Measurements from ENCODE around the gene SPRED1.
A peak's percentile ranks its signal among the peaks of the same experiment; 100 is the strongest.

Gene SPRED1

DNA sequence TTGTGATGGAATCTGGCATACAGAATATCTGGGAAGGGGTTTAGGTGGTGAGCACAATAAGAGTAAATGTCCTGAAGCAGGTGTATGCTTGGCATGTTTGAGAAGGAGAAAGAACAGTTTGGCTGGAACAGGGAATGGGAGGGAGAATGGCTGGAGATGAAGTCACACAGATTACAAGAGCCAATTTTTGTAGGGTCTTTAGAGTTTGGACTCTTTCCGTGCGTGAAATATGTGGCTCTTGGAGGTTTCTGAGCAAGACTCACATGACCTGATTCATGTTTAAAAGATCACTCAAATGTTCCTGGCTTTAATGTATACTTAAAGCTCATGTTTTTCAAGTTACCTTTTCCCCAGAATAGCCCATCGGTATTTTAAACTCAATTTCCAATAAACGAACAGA lies 32.8 kb downstream of the SPRED1 start:
- no peak for DNase-seq

GRCh38 chr15:38294126-38294525 lies 41.5 kb downstream of the SPRED1 start:
- no peak for DNase-seq

DNA sequence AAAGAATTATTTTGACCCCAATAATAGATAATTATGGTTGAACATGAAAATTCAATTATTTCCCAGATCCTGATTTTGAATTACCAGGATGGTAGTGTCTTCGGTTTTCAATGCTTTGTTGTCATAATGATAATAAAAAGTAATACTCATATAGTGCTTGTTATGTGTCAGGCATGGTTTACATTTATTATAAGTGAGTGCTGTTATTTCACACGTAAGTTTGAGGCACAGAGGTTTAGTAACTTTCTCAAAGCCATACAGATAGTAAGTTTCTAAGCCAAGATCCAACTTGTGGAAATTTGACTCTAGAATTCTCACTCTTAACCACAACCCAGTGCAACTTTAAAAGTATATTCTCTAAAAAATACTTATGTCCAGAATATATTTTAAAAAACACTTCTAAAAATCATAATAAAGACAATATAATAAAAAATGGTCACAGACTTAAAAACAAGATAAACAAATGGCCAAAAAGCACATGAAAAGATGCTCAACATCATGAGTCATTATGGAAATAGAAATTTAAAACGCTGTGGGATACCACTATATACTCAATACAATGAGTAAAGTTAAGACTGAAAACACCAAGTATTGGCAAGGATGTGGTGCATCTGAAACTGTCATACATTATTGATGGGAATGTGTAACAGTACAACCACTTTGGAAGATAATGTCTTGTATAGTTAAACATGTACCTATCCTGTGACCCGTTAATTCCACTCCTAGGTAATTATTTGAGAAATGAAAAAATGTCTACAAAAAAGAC lies 45.2 kb downstream of the SPRED1 start:
- no peak for DNase-seq

- no peak for DNase-seq
Observed at GRCh38 chr15:38299216-38299615, 46.6 kb downstream of the SPRED1 start.

- DNase-seq, result no peak
Observed at GRCh38 chr15:38300395-38300794, 47.8 kb downstream of the SPRED1 start.

DNA sequence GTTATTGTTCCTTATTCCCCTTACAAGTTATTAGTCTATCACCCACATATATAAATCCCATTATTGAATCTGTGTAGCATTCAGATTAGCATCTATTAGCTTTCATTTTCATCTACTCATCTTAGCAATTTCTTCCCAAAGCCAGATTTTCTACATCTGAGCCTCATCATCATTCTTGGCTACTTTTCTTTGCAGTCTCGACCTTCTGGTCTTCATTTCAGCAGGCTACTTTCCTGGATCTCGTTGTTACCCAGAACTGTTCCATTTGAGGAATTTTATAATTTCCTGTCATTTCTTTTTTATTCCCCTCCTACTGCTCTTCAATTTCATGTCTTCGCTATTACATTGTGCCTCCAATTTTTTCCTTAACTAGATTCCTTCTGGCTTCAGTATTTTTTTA lies 51.8 kb downstream of the SPRED1 start:
- no peak for DNase-seq

DNA sequence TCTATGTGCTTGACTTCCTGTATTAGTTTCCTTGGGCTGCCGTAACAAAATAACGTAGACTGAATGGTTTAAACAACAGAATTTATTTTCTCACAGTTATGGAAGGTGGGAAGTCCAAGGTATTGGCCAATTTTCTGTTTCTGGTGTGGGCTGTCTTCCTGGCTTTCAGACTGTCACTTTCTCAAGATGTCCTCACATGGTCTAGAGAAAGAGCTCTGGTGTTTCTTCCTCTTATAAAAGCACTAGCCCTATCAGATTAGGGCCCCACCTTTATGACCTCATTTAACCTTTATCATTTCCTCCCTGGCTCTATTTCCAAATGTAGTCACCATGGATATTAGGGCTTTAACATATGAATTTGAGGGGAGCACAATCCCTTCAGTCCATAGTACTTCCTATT lies 54.6 kb downstream of the SPRED1 start:
- no peak for DNase-seq

GRCh38 chr15:38307861-38308641 lies 55.4 kb downstream of the SPRED1 start:
- DNase-seq, result peak; percentile 2

- no peak for DNase-seq
Observed at GRCh38 chr15:38308797-38309196, 56.2 kb downstream of the SPRED1 start.

DNA sequence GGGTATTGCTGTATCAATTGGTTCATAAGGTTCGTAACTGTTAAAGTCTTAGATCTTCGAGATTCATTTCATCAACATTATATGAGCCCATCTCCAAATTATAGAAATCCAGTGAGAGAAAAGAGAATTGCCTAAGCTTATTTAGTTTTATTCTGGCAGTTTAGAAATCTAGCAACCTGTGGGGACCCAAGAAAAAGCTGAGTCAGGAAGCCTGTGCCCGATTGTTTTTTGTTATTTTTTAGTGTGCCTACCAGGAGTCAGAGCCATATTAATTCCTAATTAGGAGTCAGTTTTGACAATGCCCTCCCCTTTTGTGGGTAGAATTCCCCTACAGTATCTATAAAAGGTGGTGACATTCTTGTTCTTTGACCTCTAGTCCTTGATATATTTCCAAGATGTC lies 59.6 kb downstream of the SPRED1 start:
- no peak for DNase-seq

- DNase-seq, result no peak
Observed at GRCh38 chr15:38316311-38316710, 63.7 kb downstream of the SPRED1 start.

- DNase-seq, result no peak
Observed at GRCh38 chr15:38320181-38320580, 67.5 kb downstream of the SPRED1 start.

DNA sequence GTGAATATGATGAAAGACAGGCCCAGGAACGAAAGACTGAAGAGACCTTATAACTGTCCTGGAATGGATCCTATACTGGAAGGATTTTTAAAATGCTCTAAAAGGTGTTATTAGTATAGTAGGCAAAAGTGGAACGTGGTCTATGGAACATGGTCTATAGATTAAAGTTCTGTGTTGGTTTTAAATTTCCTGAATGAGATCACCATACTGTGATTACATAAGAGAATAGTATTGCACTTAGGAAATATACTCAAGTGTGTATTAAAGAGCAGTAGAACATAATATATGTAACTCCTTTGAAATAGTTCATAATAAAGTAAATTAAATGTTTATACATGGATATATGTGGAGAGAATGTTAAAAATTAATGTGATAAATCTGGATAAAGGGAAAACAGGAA lies 68.2 kb downstream of the SPRED1 start:
- DNase-seq, result no peak

DNA sequence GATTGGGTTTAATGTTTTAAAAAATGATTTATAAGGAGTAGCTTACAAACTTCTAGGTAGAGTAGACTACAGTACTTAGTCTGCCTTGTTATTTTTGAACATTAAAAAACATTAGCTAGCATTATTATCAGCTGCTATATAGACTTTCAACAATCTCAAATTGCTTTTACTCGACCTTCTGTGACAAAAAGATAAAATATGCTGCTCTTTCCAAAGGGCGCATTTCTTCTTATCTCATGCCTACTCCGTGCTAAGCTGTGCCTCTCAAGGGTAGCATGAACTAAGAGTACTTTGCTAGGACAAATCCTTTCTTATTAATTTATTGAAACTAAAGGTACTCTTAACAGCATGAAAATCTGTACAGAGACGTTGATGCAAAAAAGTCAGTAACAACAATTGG lies 71.3 kb downstream of the SPRED1 start:
- DNase-seq, result no peak

DNA sequence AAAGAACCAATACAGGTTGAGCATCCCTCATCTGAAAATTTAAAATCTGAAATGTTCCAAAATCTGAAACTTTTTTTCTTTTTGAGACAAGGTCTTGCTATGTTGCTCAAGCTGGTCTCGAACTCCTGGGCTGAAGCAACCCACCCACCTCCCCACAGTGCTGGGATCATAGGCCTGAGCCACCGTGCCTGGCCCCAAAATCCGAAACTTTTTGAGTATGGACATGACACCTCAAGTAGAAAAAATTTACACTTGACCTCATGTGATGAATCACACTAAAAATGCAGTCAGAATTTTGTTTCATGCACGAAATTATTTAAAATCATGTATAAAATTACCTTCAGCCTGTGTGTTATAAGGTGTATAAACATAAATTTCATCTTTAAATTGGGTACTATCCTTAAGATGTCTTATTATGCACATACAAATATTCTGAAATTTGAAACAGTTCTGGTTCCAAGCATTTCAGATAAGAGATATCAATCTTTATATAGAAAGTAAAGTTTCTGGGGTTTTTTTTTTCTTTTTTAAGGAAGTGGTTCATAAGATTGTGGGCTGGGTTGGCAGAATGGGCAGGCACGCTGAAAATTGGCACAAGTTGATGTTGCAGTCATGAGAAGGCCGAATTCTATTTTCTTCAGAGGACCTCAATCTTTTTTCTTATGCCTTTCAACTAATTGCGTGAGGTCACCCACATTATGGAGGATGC lies 72.5 kb downstream of the SPRED1 start:
- no peak for DNase-seq

- no peak for DNase-seq
Observed at GRCh38 chr15:38325648-38325990, 73.0 kb downstream of the SPRED1 start.

- no peak for DNase-seq
Observed at GRCh38 chr15:38332711-38333110, 80.1 kb downstream of the SPRED1 start.

- no peak for DNase-seq
Observed at GRCh38 chr15:38335116-38335515, 82.5 kb downstream of the SPRED1 start.

GRCh38 chr15:38344351-38344750 lies 91.7 kb downstream of the SPRED1 start:
- no peak for DNase-seq

DNA sequence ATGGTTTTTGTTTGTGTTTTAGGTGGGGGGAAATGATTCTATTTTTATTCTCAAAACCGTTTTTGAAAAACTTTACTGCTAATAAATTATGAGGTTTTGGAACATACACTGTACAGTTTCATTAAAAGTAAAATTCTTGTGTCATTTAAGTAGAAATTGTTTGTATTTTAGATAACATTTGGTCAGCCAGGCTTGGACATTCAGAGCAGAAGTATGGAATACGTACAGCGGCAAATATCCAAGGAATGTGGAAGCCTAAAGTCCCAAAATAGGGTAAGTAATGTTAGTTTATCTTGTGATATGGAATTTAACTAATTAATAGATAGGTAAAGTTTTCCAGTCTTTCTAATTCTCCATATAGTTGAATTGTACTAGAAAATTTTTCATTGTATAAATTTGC lies 96.6 kb downstream of the SPRED1 start:
- DNase-seq, result no peak

DNA sequence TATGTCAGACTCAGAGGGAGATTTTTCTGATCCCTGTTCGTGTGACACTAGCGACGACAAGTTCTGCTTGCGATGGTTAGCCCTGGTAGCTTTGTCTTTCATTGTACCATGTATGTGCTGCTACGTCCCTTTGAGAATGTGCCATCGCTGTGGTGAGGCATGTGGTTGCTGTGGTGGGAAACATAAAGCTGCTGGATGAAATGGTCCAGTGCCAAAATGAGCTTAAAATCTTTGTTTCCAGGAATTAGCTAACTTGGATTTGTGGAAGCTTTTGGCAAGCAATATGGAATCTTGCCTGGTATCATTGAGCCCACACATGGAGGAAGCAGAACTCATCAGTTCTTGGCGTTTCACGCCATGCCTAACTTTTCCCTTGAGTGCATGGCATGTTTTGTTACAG lies 98.8 kb downstream of the SPRED1 start:
- no peak for DNase-seq

DNA sequence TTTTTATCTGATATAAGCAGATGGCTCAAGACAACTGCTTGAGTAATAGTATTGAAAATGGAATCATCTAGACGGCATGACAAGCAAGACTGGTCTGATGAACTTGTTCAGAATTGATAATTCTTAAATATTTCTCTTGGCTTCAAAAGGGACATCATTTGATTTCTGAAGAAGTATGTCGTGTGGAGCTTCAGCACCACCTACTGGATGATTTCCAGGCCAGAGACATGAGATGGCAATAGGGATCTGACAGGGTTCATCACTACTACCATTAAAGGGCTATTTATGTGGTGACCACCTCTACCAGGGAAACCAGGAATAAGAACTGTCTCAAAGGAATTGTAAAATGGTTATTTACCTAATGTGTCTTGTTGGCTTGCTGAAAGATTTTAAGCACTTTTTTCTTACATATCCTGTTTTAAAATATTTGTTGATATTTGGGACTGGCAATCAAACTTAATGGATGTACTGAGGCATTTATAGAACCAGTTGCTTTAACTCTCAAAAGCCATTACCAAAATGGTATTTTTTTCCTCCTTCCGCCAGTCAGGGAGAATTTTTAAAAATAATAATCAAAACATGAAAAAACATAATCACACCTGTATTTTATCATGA lies 101.8 kb downstream of the SPRED1 start:
- DNase-seq, result peak; percentile 62

- DNase-seq, result no peak
Observed at GRCh38 chr15:38362355-38362754, 109.7 kb downstream of the SPRED1 start.

DNA sequence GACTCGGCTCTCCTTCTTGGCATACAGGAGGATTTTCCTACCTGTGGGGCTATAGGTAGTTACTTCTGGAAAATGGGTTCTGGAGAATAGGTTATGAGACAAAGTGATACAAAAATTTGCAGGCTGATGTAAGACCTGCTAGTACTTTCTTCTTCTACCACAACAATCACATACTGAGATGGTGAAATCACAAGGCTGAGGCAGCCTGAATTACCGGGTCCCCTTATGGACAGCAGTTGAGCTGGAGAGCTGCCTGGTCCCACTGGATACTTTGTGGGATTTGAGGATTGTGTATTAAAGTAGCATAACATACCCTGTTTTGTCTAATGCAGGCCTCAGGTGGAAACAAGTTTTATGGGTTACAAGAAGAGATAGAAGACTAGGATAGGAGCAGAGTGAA lies 114.8 kb downstream of the SPRED1 start:
- no peak for DNase-seq

Data from CD4-positive, alpha-beta T cell treated with Interleukin-21 for 1 hour (primary cell).